IPS DF 6.9 (cell line): Measurements from ENCODE around the gene PDXP.

Source experiments
- DNase-seq: peaks from one replicate; pipeline ENCODE4 v3.0.0-alpha.2; 2013; ENCODE audit warnings: low read depth, low spot score
- H3K27ac ChIP-seq: one replicate; pipeline ENCODE4 v1.5.1; 2013; ENCODE audit warnings: low read length, control low read depth
- H3K27me3 ChIP-seq: 2 replicates; pipeline ENCODE4 v1.6.1; 2013; ENCODE audit warnings: mild to moderate bottlenecking, low read length; ENCODE audit not compliant: control insufficient read depth, insufficient read depth
- H3K36me3 ChIP-seq: 2 replicates; pipeline ENCODE4 v1.6.1; 2013; ENCODE audit warnings: low read length; ENCODE audit not compliant: control insufficient read depth, insufficient read depth
- H3K4me1 ChIP-seq: 2 replicates; pipeline ENCODE4 v1.6.1; 2013; ENCODE audit warnings: low read length; ENCODE audit not compliant: control insufficient read depth, insufficient read depth
- H3K4me3 ChIP-seq: 2 replicates; pipeline ENCODE4 v1.5.1; 2013; ENCODE audit warnings: mild to moderate bottlenecking, low read length
- H3K9me3 ChIP-seq: 2 replicates; pipeline ENCODE4 v1.6.1; 2013; ENCODE audit warnings: low read length, inconsistent platforms; ENCODE audit not compliant: control insufficient read depth, insufficient read depth
- WGBS: extraction: QIAGEN DNeasy Blood & Tissue Kit; methylation state at CpG from one replicate; pipeline ENCODE4 v1.1.7; 2013; ENCODE audit warnings: mixed read lengths, missing lambda C conversion rate; ENCODE audit not compliant: insufficient read length, insufficient coverage; 5-methylcytosine and 5-hydroxymethylcytosine counted together

The PDXP gene

DNA sequence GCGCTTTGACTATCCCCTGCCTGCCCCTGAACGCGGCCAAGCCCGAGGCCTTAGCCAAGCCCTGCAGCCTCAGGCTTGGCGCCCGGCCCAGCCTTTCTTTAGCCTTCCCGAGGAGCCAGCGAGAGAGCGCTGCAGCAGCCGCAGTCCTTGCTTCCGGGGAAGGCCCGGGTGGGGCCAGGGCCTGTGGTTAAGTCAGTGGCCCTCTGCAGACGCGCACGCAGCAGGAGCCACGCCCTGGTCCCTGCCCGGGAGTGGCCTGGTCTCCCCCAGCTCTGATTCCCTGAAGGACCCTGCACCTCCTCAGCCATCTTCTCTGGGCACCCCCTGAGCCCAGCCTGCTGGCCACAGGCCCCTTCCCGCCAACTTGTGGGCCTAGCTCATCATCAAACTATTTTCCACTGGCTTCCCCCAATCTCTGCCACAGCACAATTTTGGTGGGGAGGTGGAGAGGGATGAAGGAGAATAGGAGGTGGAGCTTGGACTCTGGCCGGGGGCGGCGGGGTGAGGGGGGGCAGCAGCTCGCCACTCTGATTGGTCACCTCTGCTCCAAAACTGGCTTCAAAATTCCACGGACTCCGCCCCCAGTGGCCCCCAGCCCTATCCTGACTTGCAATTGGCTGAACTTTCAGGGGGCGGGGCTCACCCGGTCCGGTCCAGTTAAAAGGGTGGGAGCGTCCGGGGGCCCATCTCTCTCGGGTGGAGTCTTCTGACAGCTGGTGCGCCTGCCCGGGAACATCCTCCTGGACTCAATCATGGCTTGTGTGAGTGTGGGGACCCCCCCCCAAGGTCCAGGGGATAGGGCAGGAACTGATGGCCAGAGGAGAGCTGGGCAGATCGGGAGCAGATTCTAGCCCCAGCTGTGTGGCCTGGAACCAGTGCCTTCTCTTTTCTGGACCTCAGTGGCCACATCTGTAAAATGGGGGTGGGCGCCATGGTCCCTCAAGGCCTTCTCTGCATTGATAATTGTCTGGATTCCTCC is 16.7 kb downstream of the PDXP start, which contains the start of gene LGALS1:
Gene LGALS1 (plus strand): TSS at position 686 of the 979 bp plus-strand sequence. CDS start 67 bp downstream, at position 753.
- Histone ChIP-seq H3K27ac (no peak within 1 kb of the TSS), H3K4me3 (peak within 1 kb of the TSS; percentile 5; the same call in 1 of the 2 replicates), H3K27me3 (no peaks in the 10 kb centered on the region), H3K9me3 (no peaks in the 10 kb centered on the region), H3K36me3 (peaks cover 3% of the 10 kb centered on the region; the same call in 1 of the 2 replicates), H3K4me1 (peaks cover 12% of the 10 kb centered on the region)
- no peak for DNase-seq
- no CpG with 5 or more reads among the region's 34 CpGs for WGBS

DNA sequence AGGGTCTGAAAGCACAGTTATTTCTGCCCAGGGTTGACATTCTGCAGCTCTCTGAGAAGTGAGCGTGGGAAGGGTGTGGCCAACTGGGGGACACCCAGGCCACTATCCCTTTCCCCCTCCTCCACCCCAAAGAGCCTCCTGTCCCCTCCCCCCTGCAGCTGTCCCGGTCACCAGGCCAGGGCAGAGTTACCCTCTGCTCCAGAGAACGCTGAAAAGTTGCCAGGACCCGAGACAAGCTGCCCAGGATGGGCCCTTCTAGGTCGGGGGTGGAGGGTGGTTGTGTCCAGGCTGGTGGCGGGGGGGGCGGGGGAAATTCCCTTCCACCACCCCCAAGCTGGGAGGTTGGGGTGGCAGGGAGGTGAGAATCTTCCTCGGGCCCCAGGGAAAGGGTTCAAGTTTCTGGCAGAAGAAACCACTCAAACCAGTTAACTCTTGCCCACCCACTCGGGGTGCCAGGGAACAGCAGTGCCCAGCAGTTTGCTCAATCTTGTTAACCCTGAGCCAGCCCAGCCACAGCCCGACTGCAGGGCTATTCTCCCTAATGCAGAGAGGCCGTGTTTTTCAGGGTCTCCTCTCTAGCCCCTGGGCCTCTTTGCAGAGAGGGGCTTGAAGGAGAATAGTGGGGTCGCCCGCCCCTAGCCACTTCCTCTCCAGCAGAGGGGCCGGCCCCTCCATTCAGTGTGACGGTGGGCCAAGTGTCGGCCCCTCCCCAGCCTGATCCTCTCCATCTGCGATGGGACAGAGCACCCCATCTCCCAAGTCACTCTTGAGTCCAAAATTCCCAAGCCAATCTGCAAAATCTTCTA is 17.6 kb downstream of the PDXP start:
- no CpG with 5 or more reads among the region's 17 CpGs for WGBS
- Histone ChIP-seq H3K27me3 (no peaks in the 10 kb centered on the region), H3K27ac (no peak overlapping the region), H3K4me1 (peaks cover 12% of the 10 kb centered on the region), H3K9me3 (no peaks in the 10 kb centered on the region), H3K4me3 (peak overlapping the region; percentile 41; the same call in 1 of the 2 replicates), H3K36me3 (peaks cover 3% of the 10 kb centered on the region; the same call in 1 of the 2 replicates)
- DNase-seq: no peak

DNA sequence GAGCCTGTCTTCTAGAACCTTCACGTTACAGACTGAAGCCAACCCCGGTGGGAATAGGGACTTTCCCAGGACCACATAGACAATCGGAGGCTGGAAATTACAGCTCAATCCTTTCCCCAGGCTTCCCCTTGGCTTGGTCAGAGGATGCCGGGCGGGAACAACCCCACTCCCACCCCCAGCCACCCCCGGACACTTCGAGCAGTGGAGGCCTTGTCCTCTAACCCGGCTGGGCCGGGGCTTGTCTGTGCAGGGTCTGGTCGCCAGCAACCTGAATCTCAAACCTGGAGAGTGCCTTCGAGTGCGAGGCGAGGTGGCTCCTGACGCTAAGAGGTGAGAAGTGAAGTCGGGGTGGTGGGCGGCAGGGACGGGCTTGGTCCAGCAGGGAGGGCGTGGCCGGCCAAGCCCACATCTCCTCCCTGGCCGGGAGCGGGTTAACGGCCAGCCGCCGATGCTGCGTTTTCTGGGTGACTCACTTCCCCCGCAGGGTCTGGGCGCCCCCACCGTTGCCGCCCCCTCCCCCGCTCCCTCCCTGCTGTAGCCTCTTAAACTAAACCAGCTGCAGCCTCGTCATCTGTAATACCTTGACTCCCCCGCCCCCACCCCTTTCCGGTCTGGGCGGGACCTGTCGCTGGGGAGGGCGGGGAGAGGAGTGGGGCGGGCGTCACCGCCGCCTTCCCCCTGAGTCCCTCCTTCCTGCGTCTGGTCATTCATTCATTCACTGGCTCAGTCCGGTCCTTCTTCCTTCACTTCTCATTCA is 18.4 kb downstream of the PDXP start:
- Histone ChIP-seq H3K36me3 (peaks cover 3% of the 10 kb centered on the region; the same call in 1 of the 2 replicates), H3K4me3 (peak overlapping the region; percentile 41; the same call in 1 of the 2 replicates), H3K4me1 (peaks cover 12% of the 10 kb centered on the region), H3K27me3 (no peaks in the 10 kb centered on the region), H3K27ac (no peak overlapping the region), H3K9me3 (no peaks in the 10 kb centered on the region)
- WGBS: no CpG with 5 or more reads among the region's 42 CpGs
- no peak for DNase-seq

DNA sequence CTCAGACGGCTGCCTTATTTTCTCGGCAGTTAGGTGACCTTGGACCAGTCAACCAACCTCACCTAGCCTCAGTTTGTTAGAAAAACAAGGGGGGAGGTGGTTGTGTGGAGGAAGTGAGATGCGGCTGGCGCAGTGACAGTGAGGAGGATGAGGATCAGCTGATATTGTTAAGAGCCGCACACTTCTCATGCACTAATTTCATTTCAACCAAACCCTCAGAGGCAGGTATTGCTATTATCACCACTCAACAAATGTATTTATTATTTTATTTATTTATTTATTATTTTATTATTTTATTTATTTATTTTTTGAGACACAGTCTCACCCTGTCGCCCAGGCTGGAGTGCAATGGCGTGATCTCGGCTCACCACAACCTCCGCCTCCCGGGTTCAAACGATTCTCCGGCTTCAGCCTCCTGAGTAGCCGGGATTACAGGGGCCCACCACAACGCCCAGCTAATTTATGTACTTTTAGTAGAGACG is 19.0 kb downstream of the PDXP start:
- no CpG with 5 or more reads among the region's 15 CpGs for WGBS
- peak overlapping the region; percentile 41; the same call in 1 of the 2 replicates for H3K4me3 ChIP-seq
- H3K4me1 ChIP-seq: peaks cover 12% of the 10 kb centered on the region
- no peak for DNase-seq
- H3K36me3 ChIP-seq: peaks cover 3% of the 10 kb centered on the region; the same call in 1 of the 2 replicates
- no peaks in the 10 kb centered on the region for H3K27me3 ChIP-seq
- H3K27ac ChIP-seq: no peak overlapping the region
- H3K9me3 ChIP-seq: no peaks in the 10 kb centered on the region

DNA sequence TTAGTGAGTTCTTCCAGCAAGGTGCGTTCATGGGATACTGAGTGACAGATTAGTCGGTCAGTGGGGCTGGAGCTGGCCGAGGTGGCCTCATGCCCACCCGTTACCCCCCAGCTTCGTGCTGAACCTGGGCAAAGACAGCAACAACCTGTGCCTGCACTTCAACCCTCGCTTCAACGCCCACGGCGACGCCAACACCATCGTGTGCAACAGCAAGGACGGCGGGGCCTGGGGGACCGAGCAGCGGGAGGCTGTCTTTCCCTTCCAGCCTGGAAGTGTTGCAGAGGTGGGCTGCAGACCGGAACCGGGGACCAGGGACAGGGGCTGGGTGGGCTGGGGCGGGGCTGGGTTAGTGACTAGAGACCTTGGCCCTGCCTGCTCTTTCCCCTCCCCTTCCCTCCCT is 19.8 kb downstream of the PDXP start:
- no peak for DNase-seq
- Histone ChIP-seq H3K27ac (no peak overlapping the region), H3K27me3 (no peaks in the 10 kb centered on the region), H3K4me3 (no peak overlapping the region), H3K4me1 (peaks cover 12% of the 10 kb centered on the region), H3K9me3 (no peaks in the 10 kb centered on the region), H3K36me3 (peaks cover 3% of the 10 kb centered on the region; the same call in 1 of the 2 replicates)
- WGBS: no CpG with 5 or more reads among the region's 18 CpGs

DNA sequence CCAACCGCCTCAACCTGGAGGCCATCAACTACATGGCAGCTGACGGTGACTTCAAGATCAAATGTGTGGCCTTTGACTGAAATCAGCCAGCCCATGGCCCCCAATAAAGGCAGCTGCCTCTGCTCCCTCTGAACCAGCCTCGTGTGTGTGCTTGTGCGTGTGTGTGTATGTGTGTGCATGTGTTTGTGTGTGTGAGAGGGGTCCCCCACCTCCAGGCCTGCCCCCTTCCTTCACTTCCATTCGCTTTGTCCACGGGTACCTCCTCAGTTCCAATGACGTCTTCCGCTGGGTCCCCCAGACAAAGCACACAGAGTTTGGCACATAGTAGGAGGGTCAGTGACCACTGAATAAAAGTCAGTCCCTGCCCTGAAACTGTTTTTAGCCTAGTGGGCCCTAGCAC is 21.1 kb downstream of the PDXP start:
- Histone ChIP-seq H3K9me3 (no peaks in the 10 kb centered on the region), H3K4me1 (peaks cover 12% of the 10 kb centered on the region), H3K36me3 (peaks cover 3% of the 10 kb centered on the region; the same call in 1 of the 2 replicates), H3K4me3 (no peak overlapping the region), H3K27me3 (no peaks in the 10 kb centered on the region), H3K27ac (no peak overlapping the region)
- WGBS: no CpG with 5 or more reads among the region's 8 CpGs
- no peak for DNase-seq

DNA sequence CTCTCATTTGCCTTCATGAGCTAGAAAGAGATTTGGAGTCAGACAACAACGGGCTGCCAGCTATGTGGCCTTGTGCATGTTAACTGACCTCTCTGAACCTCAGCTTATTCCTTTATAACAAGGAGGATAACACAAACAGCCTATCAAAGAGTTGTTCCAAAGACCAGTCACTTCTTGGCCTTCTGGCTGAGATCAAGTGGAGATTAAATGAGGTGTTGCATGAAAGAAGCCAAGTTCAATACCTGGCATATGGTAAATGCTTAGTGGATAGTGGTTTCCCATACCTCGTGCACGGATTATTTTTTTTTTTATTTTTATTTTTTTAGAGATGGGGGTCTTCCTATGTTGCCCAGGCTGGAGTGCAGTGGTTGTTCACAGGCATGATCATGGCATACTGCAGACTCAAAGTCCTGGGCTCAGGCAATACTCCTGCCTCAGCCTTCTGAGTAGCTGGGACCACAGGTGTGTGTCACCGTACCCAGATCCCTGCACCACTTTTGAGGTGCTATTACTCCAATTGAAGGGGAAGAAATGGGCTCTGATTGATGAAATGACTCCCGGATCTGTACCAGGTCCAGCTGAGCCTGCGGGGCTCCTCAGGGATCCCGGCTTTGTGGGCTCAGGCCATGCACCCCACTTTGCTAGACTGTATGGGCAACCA is 21.8 kb downstream of the PDXP start:
- Histone ChIP-seq H3K36me3 (peaks cover 3% of the 10 kb centered on the region; the same call in 1 of the 2 replicates), H3K4me1 (peaks cover 8% of the 10 kb centered on the region), H3K4me3 (no peak overlapping the region), H3K9me3 (no peaks in the 10 kb centered on the region), H3K27ac (no peak overlapping the region), H3K27me3 (no peaks in the 10 kb centered on the region)
- DNase-seq: no peak
- no CpG with 5 or more reads among the region's 7 CpGs for WGBS

DNA sequence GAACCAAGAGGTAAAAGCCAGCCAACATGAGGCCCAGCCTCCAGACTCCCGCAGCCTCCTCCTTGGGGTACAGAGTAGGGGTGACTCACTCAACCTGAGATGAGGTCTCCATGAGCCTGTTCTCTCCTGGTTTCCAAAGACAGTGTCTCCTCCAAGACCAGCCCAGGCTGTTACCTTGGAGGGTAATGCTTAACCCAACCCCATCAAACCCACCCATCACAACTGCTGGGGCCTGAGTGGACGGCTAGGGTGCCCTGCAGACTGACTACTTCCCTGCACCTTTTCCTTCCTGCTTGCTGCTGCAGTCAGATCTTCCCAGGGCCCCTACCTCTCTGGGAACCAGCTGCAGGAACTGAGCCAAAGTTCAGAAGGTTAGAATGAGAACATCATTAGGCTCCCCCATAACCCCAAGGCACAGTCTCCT is 22.5 kb downstream of the PDXP start:
- no peak overlapping the region for H3K27ac ChIP-seq
- no CpG with 5 or more reads among the region's 2 CpGs for whole genome bisulfite sequencing

DNA sequence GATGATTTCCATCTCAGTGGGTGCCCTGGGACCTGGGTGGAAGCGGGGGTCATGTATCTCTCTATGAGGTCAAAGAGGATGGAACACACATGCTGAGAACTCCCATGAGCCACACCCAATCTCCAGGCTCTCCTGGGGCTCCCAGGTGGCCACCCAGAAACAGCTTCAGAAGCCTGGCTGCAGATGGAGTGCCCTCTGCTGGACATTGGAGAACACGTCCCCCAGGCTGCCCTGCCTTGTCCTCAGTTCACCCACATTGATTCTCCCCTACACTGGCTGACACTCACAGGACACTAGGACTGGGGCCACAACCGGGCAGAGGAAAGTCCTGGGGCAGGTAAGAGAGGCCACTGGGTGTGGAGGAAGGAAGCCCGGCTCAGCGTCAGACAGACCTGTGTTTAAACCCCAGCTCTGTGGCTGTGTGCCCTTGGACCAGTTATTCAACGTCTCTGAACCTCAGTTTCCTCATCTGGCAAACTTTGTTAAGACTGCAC is 23.1 kb downstream of the PDXP start:
- H3K4me3 ChIP-seq: no peak overlapping the region
- no peak for DNase-seq
- H3K27me3 ChIP-seq: no peaks in the 10 kb centered on the region
- WGBS: no CpG with 5 or more reads among the region's 6 CpGs
- peaks cover 4% of the 10 kb centered on the region for H3K4me1 ChIP-seq
- H3K9me3 ChIP-seq: no peaks in the 10 kb centered on the region
- no peak overlapping the region for H3K27ac ChIP-seq
- peaks cover 3% of the 10 kb centered on the region; the same call in 1 of the 2 replicates for H3K36me3 ChIP-seq

More for the DNA sequence above, 22.5 kb downstream of the PDXP start:
- H3K4me1 ChIP-seq: peaks cover 4% of the 10 kb centered on the region
- H3K36me3 ChIP-seq: peaks cover 3% of the 10 kb centered on the region; the same call in 1 of the 2 replicates
- no peak for DNase-seq
- H3K9me3 ChIP-seq: no peaks in the 10 kb centered on the region
- H3K27me3 ChIP-seq: no peaks in the 10 kb centered on the region
- no peak overlapping the region for H3K4me3 ChIP-seq
